A549 (cell line): ENCODE results near the gene RRP8.
A peak's percentile ranks its signal among the peaks of the same experiment; 100 is the strongest.

Experiments used
- BHLHE40 ChIP-seq: IDR thresholded peaks from 2 replicates; pipeline ENCODE4 v1.6.1; 2012; ENCODE audit warnings: low read depth, low read length, inconsistent platforms
- CEBPB ChIP-seq, 2 experiments: fragments of >200 bp in 1 of 2; sonication (Bioruptor Twin) in 1 of 2; formaldehyde crosslinking in 1 of 2; IDR thresholded peaks; 2 replicates each; pipeline ENCODE4 v1.6.1; 2012 to 2016
- CHD4 ChIP-seq: fragments of 200-600 bp; sonication (generic); IDR thresholded peaks from 2 replicates; pipeline ENCODE4 v1.6.1; 2016; ENCODE audit warnings: antibody characterized with exemption, mild to moderate bottlenecking, borderline replicate concordance
- CTCF ChIP-seq: fragments of >200 bp; sonication (Bioruptor Twin); formaldehyde crosslinking; IDR thresholded peaks from 3 replicates; pipeline ENCODE4 v1.5.1; 2016
- ELK1 ChIP-seq: fragments of 150-350 bp; IDR thresholded peaks from 2 replicates; pipeline ENCODE4 v1.6.1; 2014; ENCODE audit warnings: low read depth, mild to moderate bottlenecking, low read length
- HDAC2 ChIP-seq: fragments of 200-600 bp; sonication (generic); IDR thresholded peaks from 2 replicates; pipeline ENCODE4 v1.6.1; 2016
- HES2 ChIP-seq: fragments of >200 bp; sonication (Bioruptor Twin); formaldehyde crosslinking; IDR thresholded peaks from 2 replicates; pipeline ENCODE4 v1.6.1; 2016
- PHF8 ChIP-seq: fragments of 200-600 bp; sonication (generic); IDR thresholded peaks from 2 replicates; pipeline ENCODE4 v1.6.1; 2016; ENCODE audit warnings: low read depth, mild to moderate bottlenecking, antibody characterized with exemption, moderate library complexity, borderline replicate concordance
- POLR2A ChIP-seq: IDR thresholded peaks from 2 replicates; pipeline ENCODE4 v1.6.1; 2012; ENCODE audit warnings: mild to moderate bottlenecking, low read length
- POLR2AphosphoS2 ChIP-seq: conservative IDR thresholded peaks from 2 replicates; pipeline ENCODE4 v1.6.1; 2012; ENCODE audit warnings: low read length, improper control_type of control experiment, inconsistent platforms
- RAD21 ChIP-seq, 2 experiments: fragments of >200 bp in 1 of 2; sonication (Bioruptor Twin) in 1 of 2; formaldehyde crosslinking in 1 of 2; IDR thresholded peaks in 1 of 2; conservative IDR thresholded peaks in 1 of 2; 2 replicates in 1 of 2; 3 replicates in 1 of 2; pipeline ENCODE4 v1.6.1; 2012 to 2018; ENCODE audit warnings: inconsistent platforms in 1 of 2
- RCOR1 ChIP-seq: fragments of 150-350 bp; IDR thresholded peaks from 2 replicates; pipeline ENCODE4 v1.6.1; 2014; ENCODE audit warnings: antibody characterized with exemption, low read length, low read depth
- REST ChIP-seq: fragments of 200-600 bp; sonication (generic); IDR thresholded peaks from 2 replicates; pipeline ENCODE4 v1.6.1; 2016; ENCODE audit warnings: antibody characterized with exemption, mild to moderate bottlenecking, moderate library complexity
- RFX5 ChIP-seq: fragments of 450-650 bp; IDR thresholded peaks from 2 replicates; pipeline ENCODE4 v1.7.1; 2014; ENCODE audit warnings: antibody characterized with exemption, mild to moderate bottlenecking, moderate library complexity

GRCh38 chr11:6611092-6611962 lies 7.9 kb upstream of the RRP8 start:
- TF ChIP-seq RFX5: no peak
- TF ChIP-seq CTCF: no peak
- no peak for TF ChIP-seq REST
- TF ChIP-seq CHD4: no peak
- TF ChIP-seq HDAC2: no peak
- no peak for TF ChIP-seq CEBPB (IDR thresholded peaks at IDR 0.05)
- no peak for TF ChIP-seq POLR2AphosphoS2
- TF ChIP-seq POLR2A: no peak
- no peak for TF ChIP-seq RCOR1
- 0 out of 2 replicates have a peak, but pooled peaks have one; percentile 1 for TF ChIP-seq PHF8
- no peak for TF ChIP-seq HES2
- TF ChIP-seq ELK1: no peak
- no peak for TF ChIP-seq BHLHE40
- no peak for TF ChIP-seq RAD21 (conservative IDR thresholded peaks at IDR 0.05 in 1 of 2, IDR thresholded peaks at IDR 0.05 in 1 of 2)
